ENCODE data around the gene RHOT2.

RHOT2 gene

GRCh38 chr16:648071-648780 is 19.7 kb upstream of the RHOT2 start:
- no peaks in the 10 kb centered on the region for H3K9me2 ChIP-seq (ENCODE audit: low read depth, low read length)
- H3K36me3 ChIP-seq (ENCODE audit: insufficient read depth, low read length) = peaks cover 13% of the 10 kb centered on the region
- H3K4me3 ChIP-seq (ENCODE audit: low read depth, low read length, poor library complexity, severe bottlenecking) = peak overlapping the region; percentile 88
- no peak overlapping the region for H2AFZ ChIP-seq (ENCODE audit: low read length)
- no peaks in the 10 kb centered on the region for H4K20me1 ChIP-seq (ENCODE audit: insufficient read depth, low read length)
- peak overlapping the region; percentile 64 for H3K27ac ChIP-seq (ENCODE audit: low read depth, low read length, poor library complexity, severe bottlenecking)
- peak overlapping the region; percentile 99 for H3K4me2 ChIP-seq (ENCODE audit: low read length)
- no peaks in the 10 kb centered on the region for H3K79me2 ChIP-seq (ENCODE audit: insufficient read depth, low read length)
- peaks cover 43% of the 10 kb centered on the region for H3K4me1 ChIP-seq (ENCODE audit: insufficient read depth, low read length, severe bottlenecking)
- TF ChIP-seq EZH2 (IDR thresholded peaks at IDR 0.05; ENCODE audit: borderline replicate concordance, low read length) (no peak), CTCF (IDR thresholded peaks at IDR 0.05; ENCODE audit: low read length) (peak; percentile 76)
- H3F3A ChIP-seq (ENCODE audit: insufficient read depth, low read length) = no peaks in the 10 kb centered on the region
- H3K9me3 ChIP-seq (ENCODE audit: low read length) = no peaks in the 10 kb centered on the region
- H3K9ac ChIP-seq (ENCODE audit: low read length) = peak overlapping the region; percentile 90
- H3K27me3 ChIP-seq (ENCODE audit: insufficient read depth, low read length) = no peaks in the 10 kb centered on the region

DNA sequence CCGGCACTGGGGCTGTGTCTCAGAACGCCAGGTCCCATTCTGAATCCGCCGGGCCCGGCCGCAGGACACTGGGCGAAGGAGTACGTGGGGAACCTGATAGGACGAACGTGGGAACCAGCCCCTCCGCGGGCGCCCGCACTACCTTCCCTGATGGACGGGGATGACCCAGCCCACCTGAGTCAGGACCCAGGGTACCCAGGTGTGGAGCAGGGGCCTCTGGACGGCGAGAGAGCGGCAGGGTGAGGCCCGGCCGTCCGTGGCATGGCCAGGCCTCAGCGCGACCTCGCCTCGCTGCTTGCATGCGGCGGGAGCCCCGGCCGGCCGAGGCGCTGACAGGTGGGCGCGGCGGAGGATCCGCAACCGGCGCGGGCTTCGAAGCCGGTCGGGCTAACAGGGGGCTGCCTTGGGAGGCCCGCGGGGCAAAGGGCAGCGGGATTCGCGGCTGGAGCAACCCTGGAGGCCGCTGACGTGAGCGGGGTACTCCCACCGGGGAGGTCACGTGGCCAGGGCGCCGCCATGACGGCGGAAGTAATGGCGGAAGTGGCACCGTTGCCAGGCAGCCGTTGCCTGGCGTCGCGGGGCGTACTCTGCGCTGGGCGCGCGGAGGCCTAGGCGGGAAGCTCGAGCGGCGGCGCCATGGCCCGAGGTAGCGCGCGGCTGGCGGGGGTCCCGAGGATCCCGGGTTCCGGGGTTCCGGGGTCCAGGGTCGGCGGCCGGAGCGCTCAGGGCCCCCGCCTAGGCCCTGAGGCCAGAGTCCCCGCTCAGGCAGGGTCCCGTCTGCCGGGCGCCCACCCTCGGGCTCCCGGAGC is 18.9 kb upstream of the RHOT2 start, which contains the start of gene WDR90:
WDR90 (plus strand) TSS at position 585 of the 809 bp plus-strand sequence; CDS start at position 637, 52 bp downstream.
- Histone ChIP-seq H2AFZ (ENCODE audit: low read length) (no peak within 1 kb of the TSS), H3K36me3 (ENCODE audit: insufficient read depth, low read length) (peaks cover 21% of the 10 kb centered on the region), H3K9me3 (ENCODE audit: low read length) (no peaks in the 10 kb centered on the region), H3K9me2 (ENCODE audit: low read depth, low read length) (no peaks in the 10 kb centered on the region), H3K27me3 (ENCODE audit: insufficient read depth, low read length) (no peaks in the 10 kb centered on the region), H3K79me2 (ENCODE audit: insufficient read depth, low read length) (no peaks in the 10 kb centered on the region), H4K20me1 (ENCODE audit: insufficient read depth, low read length) (no peaks in the 10 kb centered on the region), H3F3A (ENCODE audit: insufficient read depth, low read length) (no peaks in the 10 kb centered on the region), H3K4me1 (ENCODE audit: insufficient read depth, low read length, severe bottlenecking) (peaks cover 43% of the 10 kb centered on the region), H3K4me3 (ENCODE audit: low read depth, low read length, poor library complexity, severe bottlenecking) (peak within 1 kb of the TSS; percentile 88), H3K9ac (ENCODE audit: low read length) (peak within 1 kb of the TSS; percentile 90), H3K4me2 (ENCODE audit: low read length) (peak within 1 kb of the TSS; percentile 99), H3K27ac (ENCODE audit: low read depth, low read length, poor library complexity, severe bottlenecking) (peak within 1 kb of the TSS; percentile 64)
- TF ChIP-seq EZH2 (IDR thresholded peaks at IDR 0.05; ENCODE audit: borderline replicate concordance, low read length) = no peak
- no peak for TF ChIP-seq CTCF (IDR thresholded peaks at IDR 0.05; ENCODE audit: low read length)

DNA sequence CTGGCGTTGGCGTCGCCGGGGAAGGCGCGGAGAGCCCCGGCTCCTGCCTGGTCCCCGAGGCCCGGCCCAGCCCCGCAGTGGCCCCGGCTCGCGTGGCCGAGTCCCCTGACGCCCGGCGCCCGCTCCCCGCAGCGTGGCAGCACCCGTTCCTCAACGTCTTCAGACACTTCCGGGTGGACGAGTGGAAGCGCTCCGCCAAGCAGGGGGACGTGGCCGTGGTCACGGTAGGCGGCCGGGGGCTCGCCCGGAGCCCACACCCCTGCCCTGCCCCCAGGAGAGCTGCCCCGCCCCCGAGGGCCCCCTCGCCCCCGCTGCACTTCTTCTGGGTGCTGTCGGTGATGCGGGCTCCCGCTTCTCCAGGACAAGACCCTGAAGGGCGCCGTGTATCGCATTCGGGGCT is 18.3 kb upstream of the RHOT2 start:
- H3K9me2 ChIP-seq (ENCODE audit: low read depth, low read length) = no peaks in the 10 kb centered on the region
- no peaks in the 10 kb centered on the region for H3K9me3 ChIP-seq (ENCODE audit: low read length)
- TF ChIP-seq EZH2 (IDR thresholded peaks at IDR 0.05; ENCODE audit: borderline replicate concordance, low read length) = no peak
- no peak for TF ChIP-seq CTCF (IDR thresholded peaks at IDR 0.05; ENCODE audit: low read length)
- H4K20me1 ChIP-seq (ENCODE audit: insufficient read depth, low read length) = no peaks in the 10 kb centered on the region
- no peaks in the 10 kb centered on the region for H3F3A ChIP-seq (ENCODE audit: insufficient read depth, low read length)
- H3K4me3 ChIP-seq (ENCODE audit: low read depth, low read length, poor library complexity, severe bottlenecking) = peak overlapping the region; percentile 88
- H3K27ac ChIP-seq (ENCODE audit: low read depth, low read length, poor library complexity, severe bottlenecking) = no peak overlapping the region
- H3K9ac ChIP-seq (ENCODE audit: low read length) = peak overlapping the region; percentile 80
- no peaks in the 10 kb centered on the region for H3K79me2 ChIP-seq (ENCODE audit: insufficient read depth, low read length)
- H3K4me1 ChIP-seq (ENCODE audit: insufficient read depth, low read length, severe bottlenecking) = peaks cover 43% of the 10 kb centered on the region
- H2AFZ ChIP-seq (ENCODE audit: low read length) = no peak overlapping the region
- H3K4me2 ChIP-seq (ENCODE audit: low read length) = peak overlapping the region; percentile 99
- no peaks in the 10 kb centered on the region for H3K27me3 ChIP-seq (ENCODE audit: insufficient read depth, low read length)
- peaks cover 18% of the 10 kb centered on the region for H3K36me3 ChIP-seq (ENCODE audit: insufficient read depth, low read length)
